Breast epithelium (tissue), 4 donors: ENCODE measurements around the gene NUDT14. TPM values are rescaled to one million over a fixed set of nuclear protein-coding genes. Genes with fewer than 3 reads are reported as not detected.

Source experiments
- DNase-seq, 2 donors: peaks; one replicate each; pipeline ENCODE4 v3.0.0-alpha.2; 2019; ENCODE audit warnings: low spot score in 2 of 2
- H3K27ac ChIP-seq, 2 donors: fragments of 200-600 bp; sonication (generic) in 1 of 2; one replicate each; pipeline ENCODE4 v1.5.1; 2016 to 2019; ENCODE audit warnings: mild to moderate bottlenecking in 1 of 2
- H3K27me3 ChIP-seq, 2 donors: fragments of 200-600 bp; sonication (generic) in 1 of 2; one replicate each; pipeline versions ENCODE4 v1.5.1 to v1.6.0; 2017 to 2019; ENCODE audit warnings: control low read depth in 1 of 2, mild to moderate bottlenecking in 1 of 2
- H3K36me3 ChIP-seq: fragments of 200-600 bp; one replicate; pipeline ENCODE4 v1.5.1; 2019
- H3K4me1 ChIP-seq, 2 donors: fragments of 200-600 bp; sonication (generic); one replicate each; pipeline ENCODE4 v1.5.1; 2016 to 2019; ENCODE audit warnings: control low read depth in 1 of 2
- H3K4me3 ChIP-seq, 3 donors: fragments of 200-600 bp; sonication (generic); 1 replicate in 2 of 3; 2 replicates in 1 of 3; pipeline ENCODE4 v1.5.1; 2016 to 2019; ENCODE audit warnings: mild to moderate bottlenecking in 3 of 3, moderate library complexity in 2 of 3
- H3K9me3 ChIP-seq, 2 donors: fragments of 200-600 bp; sonication (generic) in 1 of 2; one replicate each; pipeline ENCODE4 v1.5.1; 2016 to 2019; ENCODE audit warnings: control low read depth in 1 of 2
- CTCF ChIP-seq, 3 donors: fragments of 450-650 bp; IDR thresholded peaks; one replicate each; pipeline ENCODE4 v1.5.1; 2016 to 2017; ENCODE audit warnings: antibody characterized with exemption in 3 of 3, mild to moderate bottlenecking in 3 of 3, moderate library complexity in 3 of 3
- POLR2A ChIP-seq: fragments of 450-650 bp; IDR thresholded peaks from one replicate; pipeline ENCODE4 v1.6.1; 2016; ENCODE audit warnings: antibody characterized with exemption, mild to moderate bottlenecking, moderate library complexity
- POLR2AphosphoS5 ChIP-seq, 3 donors: sonication (generic); formaldehyde crosslinking; IDR thresholded peaks; one replicate each; pipeline ENCODE4 v1.6.1; 2017; ENCODE audit warnings: antibody characterized with exemption in 3 of 3
- intact Hi-C: fragments of 100-400 bp; cut with DNase I; formaldehyde crosslinking; loops from one replicate; pipeline ENCODE4 v1.15.1; 2023; ENCODE audit warnings: low total_unique reads
- total RNA-seq, 3 donors: library from RNA; depleted of rRNA; stranded (reverse); fragments of >200 nt; gene quantifications; one replicate each; pipeline ENCODE4 v1.1.0, GENCODE V29; 2016

NUDT14 gene
- total RNA-seq, 3 donors from 2014 or later, result 13.6 to 14.9 (median 14.1) TPM

- intact Hi-C loops, result loop anchor here (10.0 kb wide), 1 partner anchor 135 kb away; no protein-coding TSS in a partner anchor
These were observed 28.5 kb upstream of the NUDT14 start for GRCh38 chr14:105209646-105210045.

GRCh38 chr14:105209091-105209490 is 28.0 kb upstream of the NUDT14 start:
- TF ChIP-seq POLR2A (no peak), POLR2AphosphoS5 (IDR thresholded peaks at IDR 0.05) (no peak), CTCF (IDR thresholded peaks at IDR 0.05) (no peak)
- intact Hi-C loops, result no loop called here
- DNase-seq, result no peak
- no peak overlapping the region for H3K27ac ChIP-seq
- no peak overlapping the region for H3K4me3 ChIP-seq
- H3K27me3 ChIP-seq, result no peaks in the 10 kb centered on the region
- H3K36me3 ChIP-seq, result no peaks in the 10 kb centered on the region
- H3K4me1 ChIP-seq, result peaks cover 0 to 15% of the 10 kb centered on the region in 2 donors
- no peaks in the 10 kb centered on the region for H3K9me3 ChIP-seq

More at GRCh38 chr14:105209646-105210045, 28.5 kb upstream of the NUDT14 start:
- Histone ChIP-seq H3K27me3 (no peaks in the 10 kb centered on the region), H3K9me3 (no peaks in the 10 kb centered on the region), H3K4me3 (no peak overlapping the region), H3K27ac (no peak overlapping the region), H3K4me1 (peaks cover 0 to 12% of the 10 kb centered on the region in 2 donors), H3K36me3 (no peaks in the 10 kb centered on the region)
- TF ChIP-seq POLR2A, result no peak
- DNase-seq, result no peak

GRCh38 chr14:105208738-105209075 is 27.6 kb upstream of the NUDT14 start:
- TF ChIP-seq POLR2AphosphoS5 (IDR thresholded peaks at IDR 0.05) (no peak), POLR2A (no peak), CTCF (IDR thresholded peaks at IDR 0.05) (no peak)
- no peak overlapping the region for H3K27ac ChIP-seq
- H3K4me3 ChIP-seq, result no peak overlapping the region
- intact Hi-C loops, result no loop called here
- no peak for DNase-seq
- no peaks in the 10 kb centered on the region for H3K27me3 ChIP-seq
- no peaks in the 10 kb centered on the region for H3K36me3 ChIP-seq
- H3K9me3 ChIP-seq, result no peaks in the 10 kb centered on the region
- H3K4me1 ChIP-seq, result peaks cover 0 to 15% of the 10 kb centered on the region in 2 donors

- H3K4me3 ChIP-seq, result no peak overlapping the region
- H3K9me3 ChIP-seq, result no peaks in the 10 kb centered on the region
- peaks cover 0 to 15% of the 10 kb centered on the region in 2 donors for H3K4me1 ChIP-seq
- TF ChIP-seq POLR2AphosphoS5 (IDR thresholded peaks at IDR 0.05) (no peak), POLR2A (no peak), CTCF (IDR thresholded peaks at IDR 0.05) (no peak)
- DNase-seq, result no peak
- no peaks in the 10 kb centered on the region for H3K27me3 ChIP-seq
- H3K36me3 ChIP-seq, result no peaks in the 10 kb centered on the region
- no peak overlapping the region for H3K27ac ChIP-seq
- intact Hi-C loops, result no loop called here
These were observed 27.1 kb upstream of the NUDT14 start for GRCh38 chr14:105207996-105208737.

- peaks cover 0 to 15% of the 10 kb centered on the region in 2 donors for H3K4me1 ChIP-seq
- intact Hi-C loops, result no loop called here
- no peaks in the 10 kb centered on the region for H3K9me3 ChIP-seq
These were observed 26.4 kb upstream of the NUDT14 start for GRCh38 chr14:105207460-105207901.

GRCh38 chr14:105206873-105207272 is 25.8 kb upstream of the NUDT14 start:
- Histone ChIP-seq H3K4me3 (no peak overlapping the region), H3K27ac (no peak overlapping the region), H3K27me3 (peaks cover 0 to 6% of the 10 kb centered on the region in 2 donors), H3K4me1 (peaks cover 0 to 15% of the 10 kb centered on the region in 2 donors), H3K9me3 (no peaks in the 10 kb centered on the region), H3K36me3 (no peaks in the 10 kb centered on the region)
- TF ChIP-seq POLR2AphosphoS5 (IDR thresholded peaks at IDR 0.05) (no peak), POLR2A (no peak), CTCF (IDR thresholded peaks at IDR 0.05) (no peak)
- intact Hi-C loops, result no loop called here
- DNase-seq, result no peak

More at GRCh38 chr14:105207460-105207901, 26.4 kb upstream of the NUDT14 start:
- Histone ChIP-seq H3K4me3 (no peak overlapping the region), H3K27me3 (no peaks in the 10 kb centered on the region), H3K36me3 (no peaks in the 10 kb centered on the region), H3K27ac (no peak overlapping the region)
- no peak for DNase-seq
- TF ChIP-seq POLR2AphosphoS5 (IDR thresholded peaks at IDR 0.05), result no peak
